ENCODE data around the gene MYO1D. TPM values are rescaled to one million over a fixed set of nuclear protein-coding genes. Genes with fewer than 3 reads are reported as not detected.

MYO1D gene
- total RNA-seq, 2 experiments from 2014 or later, result 0.09 to 0.89 TPM

DNA sequence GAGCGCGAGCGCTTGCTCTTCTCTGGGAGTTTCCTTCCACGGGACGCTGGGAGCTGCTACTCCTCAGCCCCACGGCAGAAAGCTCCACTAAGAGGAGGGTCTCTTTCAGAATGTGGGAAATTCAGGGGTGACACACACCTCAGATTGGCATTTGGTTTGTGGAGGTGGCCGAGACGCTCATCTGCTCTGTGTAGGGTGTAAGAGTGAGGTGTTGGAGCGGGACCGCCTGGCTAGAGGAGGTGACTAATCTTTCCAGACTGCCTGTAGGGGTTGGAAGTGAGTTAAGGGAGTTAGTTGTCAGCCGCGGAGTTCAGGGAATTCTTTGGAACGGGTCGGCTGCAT is 431.9 kb downstream of the MYO1D start:
- Histone ChIP-seq H2AFZ (ENCODE audit: low read length) (peak overlapping the region; percentile 77; the same call in 1 of the 2 replicates), H4K20me1 (ENCODE audit: insufficient read depth, low read length) (peaks cover 22% of the 10 kb centered on the region; the same call in 1 of the 2 replicates)

DNA sequence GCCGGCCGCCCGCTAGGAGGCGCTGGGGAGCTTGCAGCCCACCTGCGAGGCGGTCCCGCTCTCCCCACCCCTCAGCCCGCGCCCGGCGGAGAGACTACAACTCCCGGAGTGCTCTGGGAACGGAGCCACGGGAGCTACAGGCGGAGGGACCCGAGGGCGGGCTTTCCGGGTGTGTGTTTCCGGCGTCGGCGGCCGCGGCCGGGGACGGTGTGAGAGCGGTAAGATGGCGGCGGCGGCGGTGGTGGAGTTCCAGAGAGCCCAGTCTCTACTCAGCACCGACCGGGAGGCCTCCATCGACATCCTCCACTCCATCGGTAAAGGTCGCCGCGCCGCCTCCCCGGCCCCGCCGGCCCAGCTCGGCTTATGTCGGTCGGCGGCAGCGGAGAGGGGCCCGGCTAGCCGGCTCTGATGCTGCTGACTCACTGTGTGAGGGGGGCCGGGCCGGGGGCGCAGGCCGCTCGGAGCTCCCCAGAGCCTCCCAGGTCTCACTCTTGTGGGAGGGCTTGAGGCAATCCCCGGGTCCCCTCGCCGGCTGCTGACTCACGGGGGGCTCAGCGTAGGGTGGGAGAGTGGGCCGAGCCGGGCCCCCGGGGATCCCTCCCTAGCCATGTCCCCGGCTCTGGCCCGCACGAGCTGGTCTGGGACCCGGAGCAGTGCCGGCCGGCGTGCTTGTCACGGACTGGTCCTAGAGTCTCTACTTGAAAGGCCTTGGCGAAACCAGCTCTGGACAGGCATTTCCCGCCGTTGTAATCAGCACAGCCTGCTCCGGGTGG is 432.4 kb downstream of the MYO1D start, which contains the start of gene PSMD11:
Gene PSMD11 (plus strand): TSS at position 210 of the 773 bp plus-strand sequence. CDS start 14 bp downstream, at position 224.
- BruUV-seq (replicated peaks), result no TSS peak
- H4K20me1 ChIP-seq (ENCODE audit: insufficient read depth, low read length), result peaks cover 22% of the 10 kb centered on the region; the same call in 1 of the 2 replicates
- peak within 1 kb of the TSS; percentile 91 for H3K4me2 ChIP-seq (ENCODE audit: low read length)
- peak within 1 kb of the TSS; percentile 91; the same call in 1 of the 2 replicates for H2AFZ ChIP-seq (ENCODE audit: low read length)
- TF ChIP-seq, protein P1, sequence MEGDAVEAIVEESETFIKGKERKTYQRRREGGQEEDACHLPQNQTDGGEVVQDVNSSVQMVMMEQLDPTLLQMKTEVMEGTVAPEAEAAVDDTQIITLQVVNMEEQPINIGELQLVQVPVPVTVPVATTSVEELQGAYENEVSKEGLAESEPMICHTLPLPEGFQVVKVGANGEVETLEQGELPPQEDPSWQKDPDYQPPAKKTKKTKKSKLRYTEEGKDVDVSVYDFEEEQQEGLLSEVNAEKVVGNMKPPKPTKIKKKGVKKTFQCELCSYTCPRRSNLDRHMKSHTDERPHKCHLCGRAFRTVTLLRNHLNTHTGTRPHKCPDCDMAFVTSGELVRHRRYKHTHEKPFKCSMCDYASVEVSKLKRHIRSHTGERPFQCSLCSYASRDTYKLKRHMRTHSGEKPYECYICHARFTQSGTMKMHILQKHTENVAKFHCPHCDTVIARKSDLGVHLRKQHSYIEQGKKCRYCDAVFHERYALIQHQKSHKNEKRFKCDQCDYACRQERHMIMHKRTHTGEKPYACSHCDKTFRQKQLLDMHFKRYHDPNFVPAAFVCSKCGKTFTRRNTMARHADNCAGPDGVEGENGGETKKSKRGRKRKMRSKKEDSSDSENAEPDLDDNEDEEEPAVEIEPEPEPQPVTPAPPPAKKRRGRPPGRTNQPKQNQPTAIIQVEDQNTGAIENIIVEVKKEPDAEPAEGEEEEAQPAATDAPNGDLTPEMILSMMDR (conservative IDR thresholded peaks at IDR 0.05; ENCODE audit: low read length), result peak; percentile 14
- TF ChIP-seq EZH2phosphoT487 (IDR thresholded peaks at IDR 0.05; ENCODE audit: borderline replicate concordance, low read depth, low read length), result no peak
- H3K4me3 ChIP-seq (ENCODE audit: low read depth, low read length, poor library complexity, severe bottlenecking), result peak within 1 kb of the TSS; percentile 99
- peak within 1 kb of the TSS; percentile 50 for H3K27ac ChIP-seq (ENCODE audit: low read depth, low read length, poor library complexity, severe bottlenecking)
- no peaks in the 10 kb centered on the region for H3K9me3 ChIP-seq (ENCODE audit: low read length)
- intact Hi-C loops (cut with micrococcal nuclease; ENCODE audit: unreplicated experiment), result loop anchor here (1.0 to 5.0 kb wide), 2 partner anchors 94 to 192 kb away; partner anchors contain the start of gene ZNF207
- H3K79me2 ChIP-seq (ENCODE audit: insufficient read depth, low read depth, low read length), result peaks cover 51% of the 10 kb centered on the region
- peaks cover 25% of the 10 kb centered on the region for H3K4me1 ChIP-seq (ENCODE audit: insufficient read depth, low read length, poor library complexity, severe bottlenecking)
- peaks cover 39% of the 10 kb centered on the region for H3K36me3 ChIP-seq (ENCODE audit: insufficient read depth, low read length)
- DNase-seq (ENCODE audit: low spot score), result peak; percentile 98
- ChIA-PET POLR2A (interaction anchor here (0.7 to 1.1 kb wide), 3 partner anchors 17 to 145 kb away, joined by 3 to 6 read pairs (median 4); no protein-coding TSS in a partner anchor), CTCF (ENCODE audit: unreplicated experiment) (interaction anchor here (0.5 to 0.9 kb wide), 5 partner anchors 10 to 319 kb away, joined by 3 to 5 read pairs (median 3); no protein-coding TSS in a partner anchor)
- no peaks in the 10 kb centered on the region for H3K9me2 ChIP-seq (ENCODE audit: insufficient read depth, low read length)

More for the DNA sequence above, 431.9 kb downstream of the MYO1D start:
- BruUV-seq (replicated peaks), result no TSS peak
- no peaks in the 10 kb centered on the region for H3K9me2 ChIP-seq (ENCODE audit: insufficient read depth, low read length)
- intact Hi-C loops (cut with micrococcal nuclease; ENCODE audit: unreplicated experiment), result no loop called here
- TF ChIP-seq, protein P1 (conservative IDR thresholded peaks at IDR 0.05; ENCODE audit: low read length), result no peak
- TF ChIP-seq EZH2phosphoT487 (IDR thresholded peaks at IDR 0.05; ENCODE audit: borderline replicate concordance, low read depth, low read length), result no peak
- H3K4me1 ChIP-seq (ENCODE audit: insufficient read depth, low read length, poor library complexity, severe bottlenecking), result peaks cover 25% of the 10 kb centered on the region
- H3K4me2 ChIP-seq (ENCODE audit: low read length), result peak overlapping the region; percentile 91
- ChIA-PET CTCF (ENCODE audit: unreplicated experiment) (interaction anchor here (0.9 kb wide), 1 partner anchor 10 kb away, joined by 3 read pairs; no protein-coding TSS in a partner anchor), POLR2A (no interaction called here)
- H3K36me3 ChIP-seq (ENCODE audit: insufficient read depth, low read length), result peaks cover 45% of the 10 kb centered on the region
- H3K9me3 ChIP-seq (ENCODE audit: low read length), result no peaks in the 10 kb centered on the region
- peak overlapping the region; percentile 99 for H3K4me3 ChIP-seq (ENCODE audit: low read depth, low read length, poor library complexity, severe bottlenecking)
- H3K79me2 ChIP-seq (ENCODE audit: insufficient read depth, low read depth, low read length), result peaks cover 55% of the 10 kb centered on the region
- no peak for DNase-seq (ENCODE audit: low spot score)
- H3K27ac ChIP-seq (ENCODE audit: low read depth, low read length, poor library complexity, severe bottlenecking), result peak overlapping the region; percentile 50
